HG03520 (cell line): ENCODE results near the gene MT1HL1.
"Not testable (repeated sequence)": the region's sequence is repeated elsewhere in the genome, so short reads cannot be mapped to it uniquely, and the experiment has no call there.

Experiments
- ATAC-seq: cut with Tn5 transposase; IDR thresholded peaks from one replicate; pipeline ENCODE4 v1.9.1; 2021; ENCODE audit warnings: mild to moderate bottlenecking, moderate library complexity; ENCODE audit not compliant: unreplicated experiment

Gene MT1HL1

GRCh38 chr1:237018896-237019295, 14.7 kb upstream of the MT1HL1 start:
- ATAC-seq, result no peak

- no peak for ATAC-seq
Observed at GRCh38 chr1:237016626-237017025, 12.4 kb upstream of the MT1HL1 start.

GRCh38 chr1:237013608-237014007, 9.4 kb upstream of the MT1HL1 start:
- ATAC-seq, result no peak

GRCh38 chr1:237012788-237013383, 8.6 kb upstream of the MT1HL1 start:
- ATAC-seq, result no peak

- ATAC-seq, result no peak
Observed at GRCh38 chr1:237012361-237012760, 8.1 kb upstream of the MT1HL1 start.

- no peak for ATAC-seq
Observed at GRCh38 chr1:237011432-237011831, 7.2 kb upstream of the MT1HL1 start.

GRCh38 chr1:237009611-237010010, 5.4 kb upstream of the MT1HL1 start:
- ATAC-seq, result no peak

GRCh38 chr1:237007147-237007881, 3.1 kb upstream of the MT1HL1 start:
- ATAC-seq, result no peak

- ATAC-seq, result no peak
Observed at GRCh38 chr1:237005674-237006073, 1.4 kb upstream of the MT1HL1 start.

GRCh38 chr1:237003516-237003915, 725 bp downstream of the MT1HL1 start:
- no peak for ATAC-seq

GRCh38 chr1:237000191-237000590, 4.0 kb downstream of the MT1HL1 start:
- ATAC-seq, result no peak

- ATAC-seq, result no peak
Observed at GRCh38 chr1:236998546-236998945, 5.7 kb downstream of the MT1HL1 start.

- ATAC-seq, result no peak
Observed at GRCh38 chr1:236997882-236998281, 6.4 kb downstream of the MT1HL1 start.

- ATAC-seq, result no peak
Observed at GRCh38 chr1:236997361-236997760, 6.9 kb downstream of the MT1HL1 start.

GRCh38 chr1:236994450-236994849, 9.8 kb downstream of the MT1HL1 start:
- no peak for ATAC-seq

- no peak for ATAC-seq
Observed at GRCh38 chr1:236992449-236992848, 11.8 kb downstream of the MT1HL1 start.

- no peak for ATAC-seq
Observed at GRCh38 chr1:236990052-236990445, 14.2 kb downstream of the MT1HL1 start.

- ATAC-seq, result no peak
Observed at GRCh38 chr1:236989290-236990051, 14.8 kb downstream of the MT1HL1 start.

GRCh38 chr1:236983818-236984217, 20.4 kb downstream of the MT1HL1 start:
- ATAC-seq, result no peak

- no peak for ATAC-seq
Observed at GRCh38 chr1:236982380-236982779, 21.9 kb downstream of the MT1HL1 start.

- not testable (repeated sequence) for ATAC-seq
Observed at GRCh38 chr1:236981431-236981830, 22.8 kb downstream of the MT1HL1 start.

- no peak for ATAC-seq
Observed at GRCh38 chr1:236980673-236981072, 23.6 kb downstream of the MT1HL1 start.
